PC-9 (cell line): ENCODE measurements around the gene ATXN1. TPM values are rescaled to one million over a fixed set of nuclear protein-coding genes. Genes with fewer than 3 reads are reported as not detected.

ENCODE experiments used
- BruUV-seq: library from RNA; stranded (reverse); fragments of 400-500 nt; replicated peaks from 2 replicates; lab custom pipeline; 2021; lab: Mats Ljungman, UMichigan
- CTCF ChIA-PET: fragments of 300-600 bp; sonication (Branson Sonifier 250); formaldehyde crosslinking; loops from one replicate; lab custom pipeline; 2022; ENCODE audit warnings: antibody characterized with exemption; lab: Charles Lee
- POLR2A ChIA-PET: fragments of 300-600 bp; sonication (Branson Sonifier 250); formaldehyde crosslinking; loops from one replicate; lab custom pipeline; 2022; ENCODE audit warnings: antibody characterized with exemption; ENCODE audit not compliant: unreplicated experiment; lab: Charles Lee
- DNase-seq, 2 experiments: peaks; one replicate each; pipeline versions ENCODE4 v3.0.0 to v3.0.0-alpha.2; 2015 to 2022; ENCODE audit warnings: mixed read lengths in 1 of 2
- H2AFZ ChIP-seq: fragments of 200-600 bp; sonication (generic); 2 replicates; pipeline ENCODE4 v1.8.1; 2017; ENCODE audit warnings: antibody characterized with exemption
- H3F3A ChIP-seq: fragments of 200-600 bp; sonication (generic); 2 replicates; pipeline ENCODE4 v1.8.1; 2017; ENCODE audit warnings: antibody characterized with exemption, mild to moderate bottlenecking, low read depth; ENCODE audit not compliant: insufficient read depth
- H3K27ac ChIP-seq: fragments of 200-600 bp; sonication (generic); 2 replicates; pipeline ENCODE4 v1.6.1; 2016; ENCODE audit warnings: mixed run types
- H3K27me3 ChIP-seq: fragments of 200-600 bp; sonication (generic); 2 replicates; pipeline ENCODE4 v1.6.1; 2016; ENCODE audit warnings: low read depth, mixed run types; ENCODE audit not compliant: insufficient read depth
- H3K36me3 ChIP-seq: fragments of 200-600 bp; sonication (generic); 2 replicates; pipeline ENCODE4 v1.6.1; 2016; ENCODE audit warnings: low read depth, mixed run types
- H3K4me1 ChIP-seq: fragments of 200-600 bp; sonication (generic); replicated peaks from 2 replicates; pipeline ENCODE4 v1.6.1; 2016; ENCODE audit warnings: mixed run types; ENCODE audit not compliant: insufficient read depth
- H3K4me2 ChIP-seq: fragments of 200-600 bp; sonication (generic); 2 replicates; pipeline ENCODE4 v1.6.1; 2017; ENCODE audit warnings: mixed run types
- H3K4me3 ChIP-seq: fragments of 200-600 bp; sonication (generic); 2 replicates; pipeline ENCODE4 v1.6.1; 2016; ENCODE audit warnings: mixed run types
- H3K79me2 ChIP-seq: fragments of 200-600 bp; sonication (generic); 2 replicates; pipeline ENCODE4 v1.6.1; 2017; ENCODE audit warnings: low read depth, mixed run types
- H3K9me2 ChIP-seq: fragments of 200-600 bp; sonication (generic); 2 replicates; pipeline ENCODE4 v1.8.1; 2017; ENCODE audit warnings: mild to moderate bottlenecking; ENCODE audit not compliant: insufficient read depth
- H3K9me3 ChIP-seq: fragments of 200-600 bp; sonication (generic); 2 replicates; pipeline ENCODE4 v1.8.1; 2016; ENCODE audit warnings: low read depth; ENCODE audit not compliant: insufficient read depth
- H4K20me1 ChIP-seq: fragments of 200-600 bp; sonication (generic); 2 replicates; pipeline ENCODE4 v1.8.1; 2017; ENCODE audit not compliant: insufficient read depth
- EZH2 ChIP-seq: fragments of 200-600 bp; sonication (generic); IDR thresholded peaks from 2 replicates; pipeline ENCODE4 v1.8.0; 2017; ENCODE audit warnings: antibody characterized with exemption, low read depth
- intact Hi-C: fragments of 100-400 bp; cut with micrococcal nuclease; formaldehyde crosslinking; loops from one replicate; pipeline ENCODE4 v1.10.0; 2022; ENCODE audit not compliant: unreplicated experiment
- total RNA-seq: library from RNA; stranded (reverse); gene quantifications from 2 replicates; pipeline ENCODE4 v1.2.3, GENCODE V29; 2021
- TF ChIP-seq, protein P1 (sequence below): fragments of 200-600 bp; sonication (generic); conservative IDR thresholded peaks from 2 replicates; pipeline ENCODE4 v1.6.1; 2017; ENCODE audit warnings: mixed run types, antibody characterized with exemption, mild to moderate bottlenecking, moderate library complexity

ATXN1 gene
- total RNA-seq, 1 experiment from 2014 or later: 42.7 TPM

DNA sequence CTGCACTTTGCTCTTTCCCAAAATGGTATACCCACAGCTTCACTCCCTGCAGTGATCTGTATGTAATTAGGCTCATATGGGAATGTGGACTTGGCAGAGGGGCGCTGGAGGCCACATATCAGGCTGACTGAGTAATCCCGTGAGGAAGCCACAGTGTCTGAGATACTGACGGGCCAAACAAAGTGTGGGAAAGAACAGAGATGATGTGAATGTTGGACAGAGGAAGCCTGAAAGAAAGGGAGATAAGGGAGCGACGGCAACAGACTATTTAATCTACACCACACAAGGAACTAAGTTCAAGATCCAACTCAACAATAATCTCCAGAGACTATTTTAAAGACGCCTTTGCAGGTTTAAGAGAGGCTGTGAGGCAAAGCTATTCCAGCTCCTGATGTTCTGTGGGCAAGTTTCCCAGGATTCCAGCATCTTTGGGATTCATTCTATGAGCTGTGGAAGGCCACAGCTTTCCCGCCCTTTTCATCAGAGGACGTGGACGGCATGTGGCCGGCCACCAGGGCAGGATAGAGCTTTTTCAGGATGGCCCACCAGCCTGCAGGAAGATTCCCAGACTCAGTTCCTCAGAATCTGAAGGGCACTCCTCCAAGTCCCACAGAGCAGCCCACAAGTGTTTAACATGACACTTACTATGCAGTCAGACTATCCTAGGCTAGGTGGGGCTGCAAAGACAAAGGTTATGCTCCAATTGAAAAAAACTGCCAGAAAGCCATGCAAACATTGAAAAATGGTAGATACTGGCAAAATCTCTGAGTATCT is 237.5 kb downstream of the ATXN1 start:
- BruUV-seq: no TSS peak
- H3K4me2 ChIP-seq: no peak overlapping the region

DNA sequence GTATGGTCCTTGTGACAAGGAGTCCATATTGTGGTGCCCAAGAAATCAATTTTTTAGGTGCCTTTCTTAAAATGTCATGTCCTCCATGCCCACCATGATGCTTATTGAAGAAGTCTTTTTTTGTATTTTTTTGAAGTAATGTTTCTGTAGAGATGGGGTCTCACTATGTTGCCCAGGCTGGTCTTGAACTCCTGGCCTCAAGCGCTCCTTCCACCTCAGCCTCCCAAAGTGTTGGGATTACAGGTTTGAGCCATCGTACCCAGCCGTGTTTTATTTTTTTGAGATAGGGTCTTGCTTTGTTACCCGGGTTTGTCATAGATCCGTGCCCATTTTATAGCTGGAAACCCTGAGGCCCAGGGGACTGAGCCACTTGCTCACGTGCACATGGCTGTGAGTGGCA is 238.3 kb downstream of the ATXN1 start:
- H3K4me2 ChIP-seq: no peak overlapping the region
- CTCF ChIA-PET: no interaction called here
- no peaks in the 10 kb centered on the region for H3K9me2 ChIP-seq
- no TSS peak for BruUV-seq
- H3K27me3 ChIP-seq: no peaks in the 10 kb centered on the region
- H3F3A ChIP-seq: no peaks in the 10 kb centered on the region
- H4K20me1 ChIP-seq: no peaks in the 10 kb centered on the region
- H2AFZ ChIP-seq: no peak overlapping the region
- TF ChIP-seq, protein P1, sequence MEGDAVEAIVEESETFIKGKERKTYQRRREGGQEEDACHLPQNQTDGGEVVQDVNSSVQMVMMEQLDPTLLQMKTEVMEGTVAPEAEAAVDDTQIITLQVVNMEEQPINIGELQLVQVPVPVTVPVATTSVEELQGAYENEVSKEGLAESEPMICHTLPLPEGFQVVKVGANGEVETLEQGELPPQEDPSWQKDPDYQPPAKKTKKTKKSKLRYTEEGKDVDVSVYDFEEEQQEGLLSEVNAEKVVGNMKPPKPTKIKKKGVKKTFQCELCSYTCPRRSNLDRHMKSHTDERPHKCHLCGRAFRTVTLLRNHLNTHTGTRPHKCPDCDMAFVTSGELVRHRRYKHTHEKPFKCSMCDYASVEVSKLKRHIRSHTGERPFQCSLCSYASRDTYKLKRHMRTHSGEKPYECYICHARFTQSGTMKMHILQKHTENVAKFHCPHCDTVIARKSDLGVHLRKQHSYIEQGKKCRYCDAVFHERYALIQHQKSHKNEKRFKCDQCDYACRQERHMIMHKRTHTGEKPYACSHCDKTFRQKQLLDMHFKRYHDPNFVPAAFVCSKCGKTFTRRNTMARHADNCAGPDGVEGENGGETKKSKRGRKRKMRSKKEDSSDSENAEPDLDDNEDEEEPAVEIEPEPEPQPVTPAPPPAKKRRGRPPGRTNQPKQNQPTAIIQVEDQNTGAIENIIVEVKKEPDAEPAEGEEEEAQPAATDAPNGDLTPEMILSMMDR: no peak
- no peak for TF ChIP-seq EZH2
- no peaks in the 10 kb centered on the region for H3K4me1 ChIP-seq
- H3K27ac ChIP-seq: no peak overlapping the region
- intact Hi-C loops: no loop called here
- POLR2A ChIA-PET: no interaction called here
- no peak overlapping the region for H3K4me3 ChIP-seq
- no peaks in the 10 kb centered on the region for H3K36me3 ChIP-seq
- DNase-seq: no peak
- no peaks in the 10 kb centered on the region for H3K79me2 ChIP-seq
- H3K9me3 ChIP-seq: no peaks in the 10 kb centered on the region

More for the DNA sequence above, 237.5 kb downstream of the ATXN1 start:
- H4K20me1 ChIP-seq: no peaks in the 10 kb centered on the region
- H3K4me3 ChIP-seq: no peak overlapping the region
- no peaks in the 10 kb centered on the region for H3K9me2 ChIP-seq
- no peak for DNase-seq
- intact Hi-C loops: no loop called here
- no peaks in the 10 kb centered on the region for H3K36me3 ChIP-seq
- no peaks in the 10 kb centered on the region for H3K27me3 ChIP-seq
- H3K79me2 ChIP-seq: no peaks in the 10 kb centered on the region
- H3K27ac ChIP-seq: no peak overlapping the region
- POLR2A ChIA-PET: no interaction called here
- H3K4me1 ChIP-seq: no peaks in the 10 kb centered on the region
- TF ChIP-seq EZH2: no peak
- TF ChIP-seq, protein P1: no peak
- H2AFZ ChIP-seq: no peak overlapping the region
- H3K9me3 ChIP-seq: no peaks in the 10 kb centered on the region
- CTCF ChIA-PET: no interaction called here
- no peaks in the 10 kb centered on the region for H3F3A ChIP-seq

DNA sequence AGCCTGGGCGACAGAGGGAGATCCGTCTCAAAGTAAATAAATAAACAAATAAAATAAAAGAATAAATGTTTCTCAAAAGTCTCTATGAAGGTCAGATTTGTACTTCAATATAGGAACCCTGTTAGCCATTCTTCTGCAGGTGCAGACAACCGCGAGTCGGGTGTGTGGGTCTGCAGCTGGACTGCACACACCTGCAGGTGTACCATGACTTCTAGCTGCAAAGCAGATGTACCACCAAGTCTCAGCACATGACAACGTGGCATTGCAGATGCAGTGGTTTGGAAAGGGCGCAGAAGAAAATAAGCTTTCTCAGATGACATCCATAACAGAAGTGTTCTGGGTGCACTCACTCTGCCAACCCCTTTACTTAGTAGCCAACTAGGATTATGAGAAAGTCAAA is 239.7 kb downstream of the ATXN1 start:
- Histone ChIP-seq H3K9me2 (no peaks in the 10 kb centered on the region), H3F3A (no peaks in the 10 kb centered on the region), H3K27ac (no peak overlapping the region), H3K27me3 (no peaks in the 10 kb centered on the region), H3K4me3 (no peak overlapping the region), H3K4me2 (no peak overlapping the region), H3K36me3 (no peaks in the 10 kb centered on the region), H3K9me3 (no peaks in the 10 kb centered on the region), H2AFZ (no peak overlapping the region), H4K20me1 (no peaks in the 10 kb centered on the region), H3K79me2 (no peaks in the 10 kb centered on the region), H3K4me1 (no peaks in the 10 kb centered on the region)
- ChIA-PET CTCF (no interaction called here), POLR2A (no interaction called here)
- no peak for DNase-seq
- intact Hi-C loops: no loop called here
- TF ChIP-seq, protein P1: no peak
- no peak for TF ChIP-seq EZH2
- BruUV-seq: no TSS peak
